IPS-20b (cell line): ENCODE measurements around the gene OPN4.

ENCODE experiments used
- H3K27ac ChIP-seq: one replicate; pipeline ENCODE4 v1.5.1; 2013; ENCODE audit warnings: low read length
- H3K27me3 ChIP-seq: 2 replicates; pipeline ENCODE4 v1.6.1; 2013; ENCODE audit warnings: mild to moderate bottlenecking, low read length, inconsistent platforms; ENCODE audit not compliant: insufficient read depth
- H3K36me3 ChIP-seq: 2 replicates; pipeline ENCODE4 v1.6.1; 2013; ENCODE audit warnings: low read depth, mild to moderate bottlenecking, inconsistent platforms, low read length, moderate library complexity; ENCODE audit not compliant: insufficient read depth
- H3K4me1 ChIP-seq: 2 replicates; pipeline ENCODE4 v1.6.1; 2013; ENCODE audit warnings: mild to moderate bottlenecking, control low read depth, inconsistent platforms, low read length, moderate library complexity; ENCODE audit not compliant: insufficient read depth
- H3K4me3 ChIP-seq: 2 replicates; pipeline ENCODE4 v1.5.1; 2013; ENCODE audit warnings: mild to moderate bottlenecking, low read length, inconsistent platforms
- H3K9ac ChIP-seq: 2 replicates; pipeline ENCODE4 v1.6.1; 2013; ENCODE audit warnings: low read depth, mild to moderate bottlenecking, inconsistent platforms, low read length, moderate library complexity
- H3K9me3 ChIP-seq: 2 replicates; pipeline ENCODE4 v1.6.1; 2013; ENCODE audit warnings: mild to moderate bottlenecking, low read depth, low read length, inconsistent platforms; ENCODE audit not compliant: insufficient read depth

The OPN4 gene

DNA sequence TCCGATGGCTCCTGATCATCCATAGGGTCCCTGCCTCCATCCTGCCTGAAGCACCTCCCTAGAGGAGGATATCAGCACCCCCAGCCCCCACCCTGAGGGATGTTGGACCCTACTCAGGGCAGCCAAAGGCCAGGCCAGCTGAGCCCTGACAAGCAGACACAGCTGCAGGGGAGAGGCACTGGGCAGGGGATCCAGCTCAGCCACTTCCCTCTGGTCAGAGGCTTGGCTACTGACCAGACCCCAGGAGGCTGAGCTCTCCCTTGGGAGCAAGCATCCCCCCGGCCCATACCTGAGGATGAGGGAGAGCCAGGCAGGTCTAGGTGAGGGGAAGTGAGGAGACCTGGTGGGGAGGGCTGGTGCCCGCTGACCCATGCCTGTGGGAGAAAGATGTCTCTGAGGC lies 20.6 kb downstream of the OPN4 start:
- Histone ChIP-seq H3K9me3 (no peaks in the 10 kb centered on the region), H3K27ac (no peak overlapping the region), H3K4me1 (peaks cover 11% of the 10 kb centered on the region; the same call in 1 of the 2 replicates), H3K9ac (no peak overlapping the region), H3K36me3 (no peaks in the 10 kb centered on the region), H3K4me3 (no peak overlapping the region), H3K27me3 (no peaks in the 10 kb centered on the region)

DNA sequence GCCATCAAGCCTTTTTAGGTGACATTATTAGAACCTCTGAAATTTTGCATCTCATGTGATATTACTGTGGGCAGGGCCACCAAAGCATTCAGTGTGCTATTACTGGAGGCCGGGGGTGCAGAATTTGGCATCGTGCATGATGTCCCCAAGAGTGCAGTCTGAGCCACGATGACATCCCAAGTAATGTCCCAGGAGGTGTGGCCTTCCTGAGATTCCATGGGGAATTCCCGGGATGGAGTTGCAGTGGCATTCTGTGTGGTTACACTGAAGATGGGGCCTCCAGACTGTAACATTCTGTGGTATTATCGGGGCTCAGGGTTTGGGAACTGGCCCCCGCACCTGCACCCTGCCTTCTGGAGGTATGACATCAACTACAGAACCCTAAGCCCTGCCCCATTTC lies 23.0 kb downstream of the OPN4 start:
- no peak overlapping the region for H3K9ac ChIP-seq
- no peaks in the 10 kb centered on the region for H3K27me3 ChIP-seq
- H3K27ac ChIP-seq: no peak overlapping the region
- no peaks in the 10 kb centered on the region for H3K36me3 ChIP-seq
- no peaks in the 10 kb centered on the region for H3K9me3 ChIP-seq
- peaks cover 7% of the 10 kb centered on the region; the same call in 1 of the 2 replicates for H3K4me1 ChIP-seq
- no peak overlapping the region for H3K4me3 ChIP-seq

- Histone ChIP-seq H3K27ac (no peak overlapping the region), H3K27me3 (no peaks in the 10 kb centered on the region), H3K36me3 (no peaks in the 10 kb centered on the region), H3K4me3 (no peak overlapping the region), H3K9me3 (no peaks in the 10 kb centered on the region), H3K4me1 (no peaks in the 10 kb centered on the region), H3K9ac (no peak overlapping the region)
Observed at GRCh38 chr10:86678999-86679792, 24.8 kb downstream of the OPN4 start.

DNA sequence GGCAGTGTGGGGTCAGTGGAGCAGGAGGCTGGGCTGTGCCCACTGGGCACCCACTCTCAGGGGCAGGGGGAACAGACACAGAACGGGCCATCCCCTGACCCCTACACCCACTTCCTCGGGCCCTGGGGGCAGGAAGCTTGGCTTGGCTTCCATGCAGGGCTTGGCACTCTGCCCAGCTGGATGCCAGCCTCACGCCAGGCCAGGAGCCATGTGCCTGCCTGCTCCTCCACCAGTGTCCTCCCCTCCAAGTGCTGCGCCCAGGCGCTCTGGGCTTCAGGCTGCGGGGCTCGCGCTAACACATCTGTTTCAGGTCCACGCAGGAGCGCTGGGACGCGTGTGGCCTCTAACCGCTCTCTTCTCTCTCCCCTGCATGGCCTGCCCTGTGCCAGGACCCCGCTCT lies 26.7 kb downstream of the OPN4 start:
- Histone ChIP-seq H3K27me3 (no peaks in the 10 kb centered on the region), H3K9me3 (no peaks in the 10 kb centered on the region), H3K9ac (no peak overlapping the region), H3K4me1 (peaks cover 5% of the 10 kb centered on the region; the same call in 1 of the 2 replicates), H3K4me3 (no peak overlapping the region), H3K27ac (no peak overlapping the region), H3K36me3 (no peaks in the 10 kb centered on the region)

DNA sequence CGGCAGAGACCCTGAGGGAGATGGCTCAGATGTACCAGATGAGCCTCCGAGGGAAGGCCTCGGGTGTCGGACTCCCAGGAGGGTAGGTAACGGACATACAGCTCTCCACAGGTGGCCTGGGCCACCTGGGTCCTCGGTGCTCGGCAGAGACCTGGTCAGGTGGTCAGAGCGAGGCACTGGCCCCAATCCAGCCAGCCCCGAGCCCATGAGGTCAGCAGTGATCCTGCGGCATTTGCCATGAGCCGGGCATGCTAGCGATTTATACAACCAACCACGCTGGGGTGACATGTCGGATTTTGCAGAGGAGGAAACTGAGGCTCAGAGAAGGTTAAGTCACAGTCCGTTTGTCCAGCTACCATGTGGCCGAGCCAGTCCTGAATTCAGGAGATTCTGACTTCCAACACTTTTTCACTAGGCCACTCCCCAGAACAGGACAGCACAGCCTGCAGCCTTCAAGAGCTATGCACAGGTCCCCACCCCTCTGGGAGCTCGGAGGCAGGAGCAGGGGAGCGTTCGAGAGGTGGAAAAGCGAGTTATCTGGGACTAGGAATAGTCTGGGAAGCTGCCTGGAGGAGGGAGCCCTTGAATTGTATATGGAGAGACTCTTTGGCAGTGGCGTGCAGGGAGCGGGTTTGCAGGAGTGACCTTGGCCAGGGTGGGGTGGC lies 27.5 kb downstream of the OPN4 start:
- no peaks in the 10 kb centered on the region for H3K9me3 ChIP-seq
- H3K4me3 ChIP-seq: no peak overlapping the region
- no peaks in the 10 kb centered on the region for H3K27me3 ChIP-seq
- no peaks in the 10 kb centered on the region for H3K36me3 ChIP-seq
- H3K9ac ChIP-seq: no peak overlapping the region
- H3K4me1 ChIP-seq: peaks cover 5% of the 10 kb centered on the region; the same call in 1 of the 2 replicates
- no peak overlapping the region for H3K27ac ChIP-seq

- H3K4me1 ChIP-seq: peaks cover 5% of the 10 kb centered on the region; the same call in 1 of the 2 replicates
- H3K9ac ChIP-seq: no peak overlapping the region
- H3K27me3 ChIP-seq: no peaks in the 10 kb centered on the region
- H3K36me3 ChIP-seq: no peaks in the 10 kb centered on the region
- no peak overlapping the region for H3K4me3 ChIP-seq
- no peaks in the 10 kb centered on the region for H3K9me3 ChIP-seq
- no peak overlapping the region for H3K27ac ChIP-seq
Observed at GRCh38 chr10:86682675-86683074, 28.3 kb downstream of the OPN4 start.

DNA sequence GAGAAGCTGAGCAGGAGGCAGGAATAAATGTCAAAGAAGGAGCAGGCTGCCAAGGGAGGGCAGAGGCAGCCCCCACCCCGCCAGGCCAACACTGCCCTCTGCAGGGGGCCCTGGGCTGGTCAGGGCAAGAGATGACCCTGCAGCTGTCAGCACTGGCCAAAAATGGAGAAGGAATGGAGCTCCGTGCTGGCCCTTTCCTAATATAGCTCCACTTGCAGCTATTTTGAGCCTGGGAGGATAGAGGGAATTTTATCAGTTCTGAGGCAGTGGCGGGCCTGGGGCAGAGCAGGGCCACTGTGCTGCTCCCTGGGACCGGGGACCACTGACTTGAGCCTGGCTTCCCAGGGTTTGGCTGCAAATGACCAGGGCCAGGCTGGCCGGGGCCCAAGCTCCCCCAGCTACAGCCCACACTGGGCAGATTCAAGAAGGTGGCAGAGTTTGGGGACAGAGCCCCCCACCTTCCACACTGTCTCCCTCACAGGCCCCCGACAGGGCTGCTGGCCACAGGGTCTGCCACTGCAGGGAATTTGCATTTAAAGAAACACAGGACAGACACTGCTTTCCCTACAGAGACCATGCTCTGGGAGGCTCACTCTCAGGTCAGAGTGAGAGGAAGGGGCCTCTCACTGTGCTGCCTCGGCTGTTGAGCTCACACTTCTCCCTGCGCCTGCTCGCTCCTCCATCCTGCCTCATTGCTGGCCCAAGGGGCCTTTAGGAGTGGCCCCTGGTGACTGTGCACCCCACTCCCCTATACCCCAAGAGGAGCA lies 30.2 kb downstream of the OPN4 start:
- Histone ChIP-seq H3K9me3 (no peaks in the 10 kb centered on the region), H3K27me3 (no peaks in the 10 kb centered on the region), H3K27ac (no peak overlapping the region), H3K4me3 (no peak overlapping the region), H3K36me3 (no peaks in the 10 kb centered on the region), H3K4me1 (peaks cover 5% of the 10 kb centered on the region; the same call in 1 of the 2 replicates), H3K9ac (no peak overlapping the region)

DNA sequence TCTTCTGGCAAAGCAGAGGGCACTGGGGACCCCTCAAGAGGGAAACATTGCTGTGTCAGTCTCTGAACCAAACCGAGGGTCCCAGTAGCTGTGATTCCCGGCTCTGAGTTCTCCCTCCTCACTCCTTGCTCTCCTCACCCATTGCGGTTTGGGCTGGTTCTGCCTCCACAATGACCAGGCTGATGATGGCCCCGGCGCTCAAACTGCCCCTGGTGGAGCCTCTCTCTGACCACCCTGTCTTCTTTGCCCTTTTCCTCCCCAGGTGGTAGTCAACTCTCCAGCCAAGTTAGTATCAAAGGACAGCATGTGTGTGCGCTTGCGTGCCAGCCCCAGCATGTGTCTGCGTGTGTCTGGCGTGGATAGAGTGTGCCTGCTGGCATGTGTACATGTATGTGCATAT lies 31.1 kb downstream of the OPN4 start:
- no peak overlapping the region for H3K4me3 ChIP-seq
- no peak overlapping the region for H3K9ac ChIP-seq
- no peaks in the 10 kb centered on the region for H3K27me3 ChIP-seq
- peaks cover 5% of the 10 kb centered on the region; the same call in 1 of the 2 replicates for H3K4me1 ChIP-seq
- H3K27ac ChIP-seq: no peak overlapping the region
- no peaks in the 10 kb centered on the region for H3K36me3 ChIP-seq
- no peaks in the 10 kb centered on the region for H3K9me3 ChIP-seq

DNA sequence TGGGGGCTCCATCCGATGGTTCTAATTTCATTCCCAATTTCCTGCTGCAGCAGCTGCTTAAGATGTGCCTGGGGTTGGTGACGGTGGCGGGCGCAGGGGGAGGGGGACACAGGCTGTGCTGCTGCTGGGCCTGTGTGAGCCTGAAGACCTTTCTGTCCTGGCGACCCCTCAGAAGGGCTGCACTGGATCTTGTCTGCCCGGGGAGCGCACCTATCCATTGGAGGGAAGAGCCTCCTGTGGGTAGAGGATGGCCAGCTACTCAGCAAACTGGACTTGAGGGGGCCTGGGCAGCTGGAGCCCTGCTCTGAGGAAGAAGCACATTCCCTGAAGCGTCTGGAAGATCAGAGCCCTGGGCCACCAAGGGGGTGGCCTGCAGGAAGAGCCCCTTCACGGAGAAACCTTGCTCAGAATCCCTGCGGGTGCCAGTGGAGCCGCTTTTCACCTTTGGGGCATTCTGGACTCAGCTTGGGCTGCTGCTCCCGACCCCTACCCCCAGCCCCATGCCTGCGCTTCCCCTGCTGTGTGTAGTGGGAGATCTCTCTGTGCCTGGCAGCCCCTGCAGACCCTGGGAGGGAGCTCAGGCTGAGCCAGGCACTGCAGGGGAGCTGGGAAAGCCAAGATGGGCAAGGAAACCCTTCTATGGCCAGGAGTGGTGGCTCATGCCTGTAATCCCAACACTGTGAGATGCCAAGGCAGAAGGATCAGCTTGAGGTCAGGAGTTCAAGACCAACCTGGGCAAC lies 31.7 kb downstream of the OPN4 start:
- no peak overlapping the region for H3K9ac ChIP-seq
- peaks cover 5% of the 10 kb centered on the region; the same call in 1 of the 2 replicates for H3K4me1 ChIP-seq
- H3K4me3 ChIP-seq: no peak overlapping the region

GRCh38 chr10:86686972-86687371 lies 32.6 kb downstream of the OPN4 start:
- H3K9ac ChIP-seq: no peak overlapping the region
- no peaks in the 10 kb centered on the region for H3K36me3 ChIP-seq
- H3K27me3 ChIP-seq: no peaks in the 10 kb centered on the region
- no peak overlapping the region for H3K27ac ChIP-seq
- H3K4me1 ChIP-seq: peaks cover 5% of the 10 kb centered on the region; the same call in 1 of the 2 replicates
- H3K4me3 ChIP-seq: no peak overlapping the region
- no peaks in the 10 kb centered on the region for H3K9me3 ChIP-seq

More for the DNA sequence above, 31.7 kb downstream of the OPN4 start:
- no peaks in the 10 kb centered on the region for H3K36me3 ChIP-seq
- no peaks in the 10 kb centered on the region for H3K9me3 ChIP-seq
- no peaks in the 10 kb centered on the region for H3K27me3 ChIP-seq
- no peak overlapping the region for H3K27ac ChIP-seq

GRCh38 chr10:86687750-86688149 lies 33.4 kb downstream of the OPN4 start:
- H3K27me3 ChIP-seq: no peaks in the 10 kb centered on the region
- peaks cover 5% of the 10 kb centered on the region; the same call in 1 of the 2 replicates for H3K4me1 ChIP-seq
- no peaks in the 10 kb centered on the region for H3K36me3 ChIP-seq
- H3K4me3 ChIP-seq: no peak overlapping the region
- H3K9ac ChIP-seq: no peak overlapping the region
- no peak overlapping the region for H3K27ac ChIP-seq
- no peaks in the 10 kb centered on the region for H3K9me3 ChIP-seq
